ENCODE results near the gene CNOT1.

GRCh38 chr16:58574895-58575294, 54.7 kb downstream of the CNOT1 start:
- TF ChIP-seq CTCF (IDR thresholded peaks at IDR 0.05) (no peak), POLR2A (IDR thresholded peaks at IDR 0.05) (no peak)
